SK-N-SH (cell line): Measurements from ENCODE around the gene FKRP.

Experiments used
- CHD2 ChIP-seq: fragments of 150-350 bp; IDR thresholded peaks from 2 replicates; pipeline ENCODE4 v1.6.1; 2018; ENCODE audit warnings: low read length; ENCODE audit not compliant: partially characterized antibody
- CTCF ChIP-seq: fragments of 200-600 bp; sonication (generic); IDR thresholded peaks from 2 replicates; pipeline ENCODE4 v1.6.1; 2017; ENCODE audit warnings: antibody characterized with exemption, mild to moderate bottlenecking, moderate library complexity
- MXI1 ChIP-seq: IDR thresholded peaks from 2 replicates; pipeline ENCODE4 v1.6.1; 2012; ENCODE audit warnings: mild to moderate bottlenecking, low read depth, low read length, improper control_type of control experiment

- TF ChIP-seq MXI1 (no peak), CHD2 (no peak), CTCF (no peak)
Measured at GRCh38 chr19:46696866-46697203, 49.0 kb upstream of the FKRP start.
